Adrenal gland (tissue), 5 donors: ENCODE data around the gene AP1S1.

ENCODE experiments used
- CTCF ChIP-seq, 6 experiments: fragments of 450-650 bp in 4 of 6; fragments of 200-600 bp in 2 of 6; sonication (generic) in 1 of 6; IDR thresholded peaks; 1 replicate in 5 of 6; 2 replicates in 1 of 6; pipeline versions ENCODE4 v1.5.1 to v1.8.0; 2016 to 2021; ENCODE audit warnings: antibody characterized with exemption in 6 of 6, mild to moderate bottlenecking in 2 of 6, moderate library complexity in 1 of 6
- POLR2A ChIP-seq, 2 donors: fragments of 450-650 bp; IDR thresholded peaks; one replicate each; pipeline ENCODE4 v1.6.1; 2017; ENCODE audit warnings: antibody characterized with exemption in 2 of 2, mild to moderate bottlenecking in 2 of 2, moderate library complexity in 1 of 2
- donor health status: DM: no; HTN: no; CAD: no.

GRCh38 chr7:101165958-101166647 is 11.8 kb downstream of the AP1S1 start:
- TF ChIP-seq CTCF (IDR thresholded peaks at IDR 0.05) (no peak), POLR2A (IDR thresholded peaks at IDR 0.05) (no peak)
